HG02885 (cell line): ENCODE results near the gene CEP97.
"Not testable (repeated sequence)": the region's sequence is repeated elsewhere in the genome, so short reads cannot be mapped to it uniquely, and the experiment has no call there.

ENCODE experiments used
- ATAC-seq: cut with Tn5 transposase; IDR thresholded peaks from one replicate; pipeline ENCODE4 v1.9.1; 2021; ENCODE audit warnings: mild to moderate bottlenecking; ENCODE audit not compliant: unreplicated experiment, poor library complexity

CEP97 gene

DNA sequence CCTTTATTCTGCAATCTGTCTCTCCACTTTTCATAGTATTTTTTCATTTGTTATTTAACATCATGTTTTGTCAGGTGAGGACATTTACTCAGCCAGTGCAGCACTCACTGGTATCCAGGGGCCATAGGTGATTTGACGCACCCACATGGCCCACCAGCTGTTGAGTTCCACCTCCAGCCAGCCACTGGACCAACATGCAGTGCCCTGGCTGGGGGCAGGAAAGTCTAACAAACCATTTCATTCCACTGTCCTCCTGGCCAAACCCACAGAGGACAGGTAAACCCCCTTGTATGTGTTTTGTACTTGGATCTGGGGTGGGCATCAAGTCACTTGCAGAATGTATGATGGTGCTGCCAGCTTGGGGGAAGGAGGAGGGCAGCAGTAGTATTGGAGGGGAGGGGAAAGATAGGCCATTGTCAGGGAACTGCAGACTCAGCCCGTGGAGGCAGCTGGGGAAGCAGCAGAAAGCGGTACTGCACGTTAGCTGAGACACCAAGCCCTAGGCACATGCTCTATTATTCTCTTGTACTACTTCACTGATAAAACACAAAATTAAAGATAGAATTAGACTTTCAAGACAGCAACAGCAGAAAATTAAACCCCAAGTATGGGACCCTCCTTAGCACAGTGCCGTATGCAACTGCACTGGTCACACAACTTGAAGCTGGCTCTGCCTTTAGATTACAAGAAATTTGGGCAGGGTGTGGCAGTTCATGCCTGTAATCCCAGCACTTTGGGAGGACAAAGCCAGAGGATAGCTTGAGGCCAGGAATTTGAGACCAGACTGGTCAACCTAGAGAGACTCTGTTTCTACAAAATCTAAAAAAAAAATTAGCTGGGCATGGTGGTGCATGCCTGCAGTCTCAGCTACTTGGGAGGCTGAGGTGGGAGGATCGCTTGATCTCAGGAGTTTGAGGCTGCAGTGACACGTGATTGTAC is 22.4 kb upstream of the CEP97 start:
- ATAC-seq: peak; percentile 18

DNA sequence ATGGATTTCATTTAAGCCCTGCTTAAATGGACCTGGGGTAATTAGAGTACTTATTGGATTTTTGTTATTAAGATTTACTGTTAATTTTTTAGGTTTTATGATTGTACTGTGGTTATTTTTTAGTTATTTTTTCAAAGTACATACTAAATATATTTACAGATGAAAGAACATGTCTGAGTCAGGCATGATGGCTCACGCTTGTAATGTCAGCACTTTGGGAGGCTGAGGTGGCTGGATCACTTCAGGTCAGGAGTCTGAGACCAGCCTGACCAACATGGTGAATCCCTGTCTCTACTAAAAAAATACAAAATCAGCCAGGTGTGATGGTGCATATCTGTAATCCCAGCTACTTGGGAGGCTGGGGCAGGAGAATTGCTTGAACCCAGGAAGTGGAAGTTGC is 21.7 kb upstream of the CEP97 start:
- no peak for ATAC-seq

DNA sequence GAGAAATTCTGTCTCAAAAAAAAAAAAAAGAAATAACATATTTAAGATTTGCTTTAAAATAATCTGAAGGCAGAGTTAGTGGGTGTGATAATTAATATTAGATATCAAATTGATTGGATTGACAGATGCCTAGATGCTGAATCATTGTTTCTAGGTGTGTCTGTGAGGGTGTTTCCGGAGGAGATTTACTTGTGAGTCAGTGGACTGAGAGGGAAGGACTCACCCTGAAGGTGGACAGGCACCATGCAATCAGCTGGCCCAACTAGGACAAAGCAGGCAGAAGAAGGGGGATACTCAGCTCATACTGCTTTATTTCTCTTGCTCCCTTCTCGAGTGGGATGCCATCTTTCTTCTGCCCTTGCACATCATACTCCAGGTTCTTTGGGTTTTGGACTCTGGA is 21.2 kb upstream of the CEP97 start:
- ATAC-seq: no peak

DNA sequence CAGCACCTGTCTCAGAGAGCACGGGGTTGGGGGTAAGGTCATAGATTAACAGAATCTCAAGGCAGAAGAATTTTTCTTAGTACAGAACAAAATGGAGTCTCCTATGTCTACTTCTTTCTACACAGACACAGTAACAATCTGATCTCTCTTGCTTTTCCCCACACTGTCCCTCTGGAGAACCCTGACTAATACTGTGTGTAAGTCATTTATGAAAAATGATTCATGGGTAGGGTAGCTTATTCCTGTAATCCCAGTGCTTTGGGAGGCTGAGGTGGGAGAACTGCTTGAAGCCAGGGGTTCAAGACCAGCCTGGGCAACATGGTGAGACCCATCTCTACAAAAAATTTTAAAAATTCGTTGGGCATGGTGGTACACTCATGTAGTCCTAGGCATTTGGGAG is 19.8 kb upstream of the CEP97 start:
- ATAC-seq: not testable (repeated sequence)

DNA sequence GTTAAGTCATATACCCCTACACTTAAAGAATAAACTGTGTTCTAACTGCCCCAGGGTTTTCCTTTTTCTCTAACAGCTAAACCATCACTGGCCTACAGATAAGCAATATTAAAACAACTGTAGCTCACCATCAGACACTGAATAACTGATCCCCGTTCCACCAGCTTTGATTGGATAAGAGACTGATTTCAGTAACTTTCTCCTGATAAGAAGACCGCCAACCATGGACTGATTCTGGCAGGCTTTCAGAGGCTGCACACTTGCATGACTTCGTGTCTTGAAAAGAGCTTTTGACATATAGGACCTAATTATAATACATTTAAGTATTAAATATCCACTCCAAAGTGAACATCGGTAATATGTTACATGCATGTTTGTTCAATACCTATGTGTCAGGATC is 15.3 kb upstream of the CEP97 start:
- ATAC-seq: no peak

DNA sequence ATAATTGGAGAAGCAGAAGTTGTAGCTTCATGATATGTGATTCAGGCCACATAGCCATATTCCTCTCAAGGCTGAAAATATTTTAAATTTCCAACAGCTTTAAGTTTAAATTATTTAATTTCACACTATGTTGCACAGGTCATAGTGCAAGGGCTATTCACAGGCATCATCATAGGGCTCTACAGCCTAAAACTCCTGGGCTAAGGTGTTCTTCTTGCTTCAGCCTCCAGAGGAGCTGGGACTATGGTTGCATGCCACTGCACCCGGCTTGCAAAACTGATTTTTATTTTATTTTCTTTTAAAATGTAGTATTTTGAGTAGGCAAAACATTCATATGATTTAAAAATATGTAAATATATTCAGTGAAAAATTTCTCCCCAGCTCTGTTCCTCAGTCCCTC is 6.0 kb upstream of the CEP97 start:
- no peak for ATAC-seq

DNA sequence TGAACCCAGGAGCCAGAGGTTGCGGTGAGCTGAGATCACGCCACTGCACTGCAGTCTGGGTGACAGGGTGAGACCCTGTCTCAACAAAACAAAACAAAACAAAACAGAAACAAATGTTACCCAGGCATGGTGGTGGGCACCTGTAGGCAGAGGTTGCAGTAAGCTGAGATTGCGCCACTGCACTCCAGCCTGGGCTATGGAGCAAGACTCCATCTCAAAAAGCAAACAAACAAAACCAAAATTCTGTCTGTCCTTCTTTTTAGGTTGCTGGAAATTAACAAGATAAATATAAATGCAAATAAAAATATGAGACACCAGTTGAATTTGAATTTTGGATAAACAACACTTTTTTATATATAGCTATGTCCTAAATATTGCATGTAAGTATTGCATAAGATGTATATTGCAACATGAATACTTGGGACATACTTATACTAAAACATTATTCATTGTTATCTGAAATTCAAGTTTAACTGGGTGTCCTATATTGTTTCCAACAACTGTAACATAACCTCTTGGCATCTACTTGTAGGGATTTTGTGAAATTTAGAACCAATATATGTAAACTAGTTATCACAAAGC is 4.7 kb upstream of the CEP97 start:
- ATAC-seq: no peak

DNA sequence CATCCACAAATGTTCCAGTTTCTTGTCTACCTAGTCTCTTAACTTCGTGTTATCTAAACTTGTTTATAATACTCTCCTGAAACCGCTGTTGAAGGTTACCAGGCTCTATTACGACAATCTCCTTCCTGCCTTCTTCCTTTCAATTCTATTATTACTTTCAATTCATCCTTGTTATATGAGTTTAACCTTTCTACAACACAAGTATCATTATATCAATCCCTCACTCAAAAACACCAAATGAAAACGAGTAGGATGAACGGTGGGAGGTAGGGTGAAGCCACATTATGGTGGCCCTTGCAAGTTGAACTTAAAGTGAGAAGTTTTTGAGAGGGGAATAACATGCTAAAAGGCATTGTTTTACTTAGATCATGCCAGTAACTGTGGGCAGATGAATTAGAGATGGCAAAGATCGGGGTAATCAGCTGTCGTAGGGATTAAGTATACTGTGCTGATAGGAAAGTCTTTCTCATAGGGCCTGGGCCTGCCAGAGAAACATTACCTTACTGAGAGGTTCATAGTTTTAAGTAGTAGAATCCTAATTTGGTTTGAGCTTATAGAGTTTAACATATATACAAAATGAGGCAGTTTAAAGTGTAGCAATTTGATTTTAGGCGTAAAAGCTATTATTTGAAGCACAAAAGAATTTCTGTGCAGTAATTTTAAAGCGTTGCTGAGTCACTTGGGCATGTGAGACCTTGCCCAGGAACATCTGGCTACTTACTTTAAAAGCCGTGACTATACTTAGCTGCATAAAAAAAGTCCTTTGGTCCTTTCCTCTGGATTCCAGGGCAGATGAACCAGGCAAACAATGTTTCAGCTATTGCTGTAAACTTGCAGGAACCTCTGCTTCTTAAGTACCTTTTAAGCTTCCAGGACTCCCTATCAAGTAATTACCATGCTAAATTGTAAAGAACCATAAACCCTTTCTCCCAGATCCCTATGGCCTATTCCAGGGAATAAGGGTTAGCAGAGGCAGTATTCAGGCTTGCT is 3.3 kb upstream of the CEP97 start:
- no peak for ATAC-seq

DNA sequence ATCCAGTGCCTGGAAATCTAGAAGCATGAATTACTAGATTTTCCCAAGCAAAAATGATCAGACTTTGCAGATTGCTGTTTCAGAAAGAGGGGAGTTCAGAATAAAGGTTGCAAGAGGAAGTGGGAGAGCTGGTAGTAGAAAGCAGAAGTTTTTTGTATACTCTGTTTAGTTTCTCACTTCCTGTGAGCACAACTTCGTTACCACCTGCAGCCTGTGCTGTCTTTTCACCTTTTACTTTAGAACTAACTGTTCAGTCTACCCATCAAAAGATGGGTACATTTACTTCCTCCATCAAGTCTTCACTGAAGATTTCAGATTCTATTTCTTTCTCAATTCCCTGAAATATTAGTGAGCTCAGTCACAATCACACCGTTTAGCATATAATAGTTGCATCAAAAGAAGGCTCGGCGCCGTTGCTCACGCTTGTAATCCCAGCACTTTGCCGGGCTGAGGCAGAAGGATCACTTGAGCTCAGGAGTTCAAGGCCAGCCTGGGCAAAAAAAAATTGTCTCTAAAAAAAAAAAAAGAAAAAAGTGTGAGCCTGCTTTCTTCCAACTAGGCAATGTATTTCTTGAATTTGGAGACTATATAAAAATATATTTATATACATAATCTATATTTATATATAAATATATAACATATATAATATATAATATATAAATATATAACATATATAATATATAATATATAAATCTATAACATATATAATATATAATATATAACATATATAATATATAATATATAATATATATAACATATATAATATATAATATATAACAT is 1.8 kb upstream of the CEP97 start:
- ATAC-seq: peak; percentile 51

DNA sequence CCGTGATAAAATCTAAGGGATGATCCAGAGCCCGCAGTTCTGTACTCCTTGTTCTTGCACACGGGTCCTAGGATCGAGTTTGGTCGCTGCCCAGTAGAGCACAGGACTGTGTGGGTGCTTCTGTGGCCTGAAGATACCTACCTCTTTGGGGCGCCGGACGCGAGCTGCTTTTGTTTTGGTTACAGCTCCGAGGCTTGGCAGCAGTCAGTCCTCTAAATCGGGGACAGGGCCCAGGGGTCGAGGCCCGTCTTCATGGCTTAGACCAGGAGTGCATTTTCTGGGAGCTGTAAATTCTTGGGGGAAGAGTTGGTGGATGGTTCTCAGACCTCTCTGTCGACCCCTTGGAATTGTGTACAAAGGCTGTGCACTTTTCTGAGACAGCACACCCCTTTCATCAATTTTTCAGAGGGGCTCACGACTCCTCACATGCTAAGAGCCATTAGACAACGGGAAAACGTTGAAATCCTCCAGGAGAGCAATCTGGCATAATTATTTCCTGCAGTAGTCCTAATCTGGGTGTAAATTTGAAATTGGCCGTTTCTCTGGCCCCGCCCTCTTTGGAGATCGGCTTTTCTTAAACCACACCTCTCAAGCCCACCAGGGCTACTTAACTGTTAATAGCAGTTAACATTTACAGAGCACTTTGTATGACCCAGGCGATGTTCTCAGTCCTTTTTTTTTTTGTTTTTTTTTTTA is 928 bp downstream of the CEP97 start:
- ATAC-seq: peak; percentile 15

DNA sequence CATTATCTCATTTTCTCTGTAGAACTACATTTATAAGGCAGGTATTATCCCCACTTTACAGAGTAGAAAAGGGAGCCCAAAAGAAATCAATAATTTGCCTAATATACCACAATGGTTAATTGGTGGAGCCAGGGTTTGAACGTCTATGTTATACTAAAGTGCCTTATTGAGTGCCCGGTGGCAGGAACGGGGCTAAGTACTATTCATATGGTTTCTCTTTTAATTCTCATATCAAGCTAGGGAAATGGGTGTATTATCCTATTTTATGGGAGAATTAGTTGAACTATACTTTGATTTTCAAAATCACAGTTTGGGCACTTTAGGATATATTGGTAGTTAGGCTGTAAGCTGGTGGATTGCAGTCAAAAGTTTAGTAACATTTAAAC is 1.5 kb downstream of the CEP97 start:
- no peak for ATAC-seq

DNA sequence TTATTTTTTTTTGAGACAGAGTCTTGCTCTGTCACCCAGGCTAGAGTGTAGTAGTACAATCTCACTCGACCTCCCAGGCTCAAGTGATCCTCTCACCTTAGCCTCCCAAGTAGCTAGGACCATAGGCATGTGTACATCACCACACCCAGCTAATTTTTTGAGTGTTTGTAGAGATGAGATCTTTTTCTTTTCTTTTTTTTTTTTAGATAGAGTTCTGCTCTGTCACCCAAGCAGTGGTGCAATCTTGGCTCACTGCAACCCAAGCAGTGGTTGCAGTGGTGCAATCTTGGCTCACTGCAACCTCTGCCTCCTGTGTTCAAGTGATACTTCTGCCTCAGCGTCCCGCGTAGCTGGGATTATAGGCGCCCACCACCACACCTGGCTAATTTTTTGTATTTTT is 5.2 kb downstream of the CEP97 start:
- ATAC-seq: no peak

DNA sequence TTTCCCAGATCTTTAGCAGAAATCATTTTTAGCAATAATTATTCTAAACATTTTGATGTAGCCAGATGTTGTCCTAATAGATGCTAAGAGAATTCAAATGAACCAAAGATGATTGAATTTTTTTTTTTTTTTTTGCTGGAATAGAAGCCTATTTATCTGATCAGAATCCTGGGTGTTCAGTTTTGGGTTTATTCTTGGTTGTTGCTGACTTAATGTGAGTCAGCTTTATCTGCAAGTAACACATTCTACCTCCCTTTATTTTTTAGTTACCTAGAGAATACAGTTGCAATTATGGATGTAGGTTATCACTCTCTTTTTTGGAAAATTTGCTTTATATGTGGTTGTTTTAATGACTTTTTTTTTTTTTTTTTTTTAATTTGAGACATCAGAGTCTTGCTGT is 6.4 kb downstream of the CEP97 start:
- no peak for ATAC-seq

DNA sequence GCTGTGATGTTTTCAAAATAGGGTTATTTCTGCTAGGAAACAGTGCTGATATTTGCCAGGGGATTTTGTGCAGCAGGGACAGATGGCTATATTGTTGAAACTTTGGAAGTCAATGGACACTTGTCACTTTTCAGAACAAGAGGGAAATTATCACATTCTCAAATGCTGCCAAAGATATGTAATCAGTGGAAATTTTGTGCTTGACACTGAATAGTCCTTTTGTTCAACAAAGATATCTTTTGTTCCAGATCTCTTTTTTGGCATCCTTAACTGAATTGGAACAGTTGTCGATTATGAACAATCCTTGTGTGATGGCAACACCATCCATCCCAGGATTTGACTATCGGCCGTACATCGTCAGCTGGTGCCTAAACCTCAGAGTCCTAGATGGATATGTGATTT is 7.8 kb downstream of the CEP97 start:
- no peak for ATAC-seq

DNA sequence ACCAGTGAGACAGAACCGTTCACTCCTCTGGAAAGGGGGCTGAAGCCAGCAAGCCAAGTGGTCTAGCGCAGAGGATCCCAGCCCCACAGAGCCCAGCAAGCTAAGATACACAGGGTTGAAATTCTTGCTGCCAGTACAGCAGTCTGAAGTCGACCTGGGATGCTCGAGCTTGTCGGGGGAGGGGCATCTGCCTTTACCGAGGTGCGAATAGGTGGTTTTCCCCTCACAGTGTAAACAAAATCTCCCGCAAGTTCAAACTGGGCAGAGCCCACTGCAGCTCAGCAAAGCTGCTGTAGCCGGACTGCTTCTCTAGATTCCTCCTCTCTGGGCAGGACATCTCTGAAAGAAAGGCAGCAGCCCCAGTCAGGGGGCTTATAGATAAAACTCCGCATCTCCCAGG is 11.4 kb downstream of the CEP97 start:
- no peak for ATAC-seq

DNA sequence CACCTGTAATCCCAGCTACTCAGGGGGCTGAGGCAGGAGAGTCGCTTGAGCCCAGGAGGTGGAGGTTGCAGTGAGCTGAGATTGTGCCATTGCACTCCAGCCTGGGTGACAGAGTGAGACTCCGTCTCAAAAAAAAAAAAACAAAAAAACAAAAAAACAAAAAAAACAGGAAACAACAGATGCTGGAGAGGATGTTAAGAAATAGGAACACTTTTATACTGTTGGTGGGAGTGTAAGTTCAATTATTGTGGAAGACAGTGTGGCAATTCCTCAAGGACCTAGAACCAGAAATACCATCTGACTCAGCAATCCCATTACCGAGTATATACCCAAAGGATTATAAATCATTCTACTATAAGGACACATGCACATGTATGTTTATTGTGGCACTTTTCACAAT is 17.5 kb downstream of the CEP97 start:
- not testable (repeated sequence) for ATAC-seq

DNA sequence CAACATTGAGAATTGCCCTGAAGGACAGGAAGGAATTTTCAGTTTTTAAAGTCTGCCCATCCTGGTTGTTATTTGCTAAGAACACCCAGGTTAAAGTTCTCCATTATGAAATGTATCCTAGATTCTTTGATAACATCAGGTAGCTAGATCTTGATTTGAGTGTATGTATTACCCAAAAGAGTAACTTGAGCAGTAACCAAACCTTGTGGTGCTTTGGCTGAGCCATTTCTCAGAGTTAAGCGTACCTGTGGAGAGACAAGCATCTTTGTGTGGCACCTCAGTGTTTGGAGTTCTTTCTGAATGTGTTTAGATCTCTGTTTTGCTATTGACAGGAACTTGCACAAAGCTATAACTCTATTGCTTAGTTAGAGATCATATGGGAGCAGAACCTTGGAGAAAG is 20.4 kb downstream of the CEP97 start:
- no peak for ATAC-seq

DNA sequence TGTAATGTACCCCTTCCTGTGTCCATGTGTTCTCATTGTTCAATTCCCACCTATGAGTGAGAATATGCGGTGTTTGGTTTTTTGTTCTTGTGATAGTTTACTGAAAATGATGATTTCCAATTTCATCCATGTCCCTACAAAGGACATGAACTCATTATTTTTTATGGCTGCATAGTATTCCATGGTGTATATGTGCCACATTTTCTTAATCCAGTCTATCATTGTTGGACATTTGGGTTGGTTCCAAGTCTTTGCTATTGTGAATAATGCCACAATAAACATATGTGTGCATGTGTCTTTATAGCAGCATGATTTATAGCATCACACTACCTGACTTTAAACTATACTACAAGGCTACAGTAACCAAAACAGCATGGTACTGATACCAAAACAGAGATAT is 21.5 kb downstream of the CEP97 start:
- ATAC-seq: not testable (repeated sequence)

DNA sequence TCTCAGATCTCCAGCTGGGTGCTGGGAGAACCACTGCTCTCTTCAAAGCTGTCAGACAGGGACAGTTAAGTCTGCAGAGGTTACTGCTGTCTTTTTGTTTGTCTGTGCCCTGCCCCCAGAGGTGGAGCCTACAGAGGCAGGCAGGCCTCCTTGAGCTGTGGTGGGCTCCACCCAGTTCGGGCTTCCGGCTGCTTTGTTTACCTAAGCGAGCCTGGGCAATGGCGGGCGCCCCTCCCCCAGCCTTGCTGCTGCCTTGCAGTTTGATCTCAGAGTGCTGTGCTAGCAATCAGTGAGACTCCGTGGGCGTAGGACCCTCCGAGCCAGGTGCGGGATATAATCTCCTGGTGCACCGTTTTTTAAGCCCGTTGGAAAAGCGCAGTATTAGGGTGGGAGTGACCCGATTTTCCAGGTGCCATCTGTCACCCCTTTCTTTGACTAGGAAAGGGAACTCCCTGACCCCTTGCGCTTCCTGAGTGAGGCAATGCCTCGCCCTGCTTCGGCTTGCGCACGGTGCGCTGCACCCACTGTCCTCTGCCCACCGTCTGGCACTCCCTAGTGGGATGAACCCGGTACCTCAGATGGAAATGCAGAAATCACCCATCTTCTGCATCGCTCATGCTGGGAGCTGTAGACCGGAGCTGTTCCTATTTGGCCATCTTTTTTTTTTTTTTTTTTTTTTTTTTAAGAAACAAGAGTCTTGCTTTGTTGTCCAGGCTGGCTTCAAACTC is 29.1 kb downstream of the CEP97 start:
- not testable (repeated sequence) for ATAC-seq
